Liver (tissue), 9 donors: ENCODE results near the gene BRD4. TPM values are rescaled to one million over a fixed set of nuclear protein-coding genes. Genes with fewer than 3 reads are reported as not detected.

ENCODE experiments used
- DNase-seq: peaks from one replicate; pipeline ENCODE4 v3.0.0-alpha.2; 2017; ENCODE audit warnings: low spot score
- H3K27ac ChIP-seq, 2 donors: one replicate each; pipeline ENCODE4 v1.7.0; 2013; ENCODE audit warnings: inconsistent platforms in 2 of 2, low read length in 2 of 2, control low read depth in 1 of 2, low read depth in 1 of 2, mild to moderate bottlenecking in 1 of 2
- H3K27me3 ChIP-seq, 4 donors: one replicate each; pipeline versions ENCODE4 v1.6.1 to v1.7.0; 2013; ENCODE audit warnings: low read length in 3 of 4, inconsistent platforms in 1 of 4, mild to moderate bottlenecking in 1 of 4, moderate library complexity in 1 of 4; ENCODE audit not compliant: control insufficient read depth in 4 of 4, insufficient read depth in 4 of 4
- H3K36me3 ChIP-seq, 4 donors: one replicate each; pipeline versions ENCODE4 v1.6.1 to v1.7.0; 2013; ENCODE audit warnings: low read length in 3 of 4, mild to moderate bottlenecking in 3 of 4, low read depth in 1 of 4, moderate library complexity in 1 of 4; ENCODE audit not compliant: control insufficient read depth in 4 of 4, insufficient read depth in 3 of 4
- H3K4me1 ChIP-seq, 4 donors: one replicate each; pipeline versions ENCODE4 v1.6.1 to v1.7.0; 2013; ENCODE audit warnings: low read length in 3 of 4, mild to moderate bottlenecking in 3 of 4, moderate library complexity in 1 of 4; ENCODE audit not compliant: control insufficient read depth in 4 of 4, insufficient read depth in 4 of 4
- H3K4me3 ChIP-seq, 3 donors: one replicate each; pipeline versions ENCODE4 v1.6.1 to v1.7.0; 2013; ENCODE audit warnings: low read length in 3 of 3, control low read depth in 1 of 3, low read depth in 1 of 3, mild to moderate bottlenecking in 1 of 3
- H3K9ac ChIP-seq, 2 donors: one replicate each; pipeline ENCODE4 v1.7.0; 2013; ENCODE audit warnings: low read length in 2 of 2, mild to moderate bottlenecking in 2 of 2, moderate library complexity in 2 of 2, control low read depth in 1 of 2, low read depth in 1 of 2
- H3K9me3 ChIP-seq, 4 donors: one replicate each; pipeline versions ENCODE4 v1.6.1 to v1.7.0; 2013; ENCODE audit warnings: low read length in 3 of 4; ENCODE audit not compliant: control insufficient read depth in 4 of 4
- ATF3 ChIP-seq: IDR thresholded peaks from 2 replicates; pipeline ENCODE4 v1.6.1; 2016; ENCODE audit warnings: antibody characterized with exemption
- CTCF ChIP-seq: fragments of 150-350 bp; IDR thresholded peaks from 2 replicates; pipeline ENCODE4 v1.5.1; 2017; ENCODE audit warnings: improper control_type of control experiment, low read depth, low read length; ENCODE audit not compliant: missing input control
- EGR1 ChIP-seq, 2 donors: IDR thresholded peaks; 2 replicates each; pipeline ENCODE4 v1.6.1; 2016 to 2018; ENCODE audit warnings: antibody characterized with exemption in 2 of 2, low read depth in 2 of 2
- FOXA1 ChIP-seq: IDR thresholded peaks from 2 replicates; pipeline ENCODE4 v1.6.1; 2016; ENCODE audit warnings: antibody characterized with exemption
- FOXA2 ChIP-seq: IDR thresholded peaks from 2 replicates; pipeline ENCODE4 v1.6.1; 2016; ENCODE audit warnings: antibody characterized with exemption
- GABPA ChIP-seq, 2 donors: IDR thresholded peaks in 1 of 2; conservative IDR thresholded peaks in 1 of 2; 2 replicates each; pipeline ENCODE4 v1.6.1; 2016; ENCODE audit warnings: antibody characterized with exemption in 2 of 2, mild to moderate bottlenecking in 1 of 2, moderate library complexity in 1 of 2
- HNF4A ChIP-seq, 2 donors: conservative IDR thresholded peaks; 2 replicates each; pipeline ENCODE4 v1.6.1; 2016; ENCODE audit warnings: antibody characterized with exemption in 2 of 2, mild to moderate bottlenecking in 2 of 2
- HNF4G ChIP-seq: IDR thresholded peaks from 2 replicates; pipeline ENCODE4 v1.6.1; 2016; ENCODE audit warnings: antibody characterized with exemption
- JUND ChIP-seq, 2 donors: IDR thresholded peaks; 2 replicates each; pipeline ENCODE4 v1.6.1; 2016; ENCODE audit warnings: antibody characterized with exemption in 2 of 2
- MAX ChIP-seq: IDR thresholded peaks from 2 replicates; pipeline ENCODE4 v1.6.1; 2016; ENCODE audit warnings: antibody characterized with exemption
- RAD21 ChIP-seq, 2 donors: IDR thresholded peaks; 2 replicates each; pipeline ENCODE4 v1.6.1; 2016; ENCODE audit warnings: antibody characterized with exemption in 2 of 2, mild to moderate bottlenecking in 2 of 2
- REST ChIP-seq: IDR thresholded peaks from 2 replicates; pipeline ENCODE4 v1.6.1; 2016; ENCODE audit warnings: antibody characterized with exemption, mild to moderate bottlenecking
- RXRA ChIP-seq, 2 donors: IDR thresholded peaks; 2 replicates each; pipeline ENCODE4 v1.6.1; 2017 to 2018; ENCODE audit warnings: antibody characterized with exemption in 2 of 2, mild to moderate bottlenecking in 1 of 2
- SP1 ChIP-seq: IDR thresholded peaks from 2 replicates; pipeline ENCODE4 v1.6.1; 2018; ENCODE audit warnings: antibody characterized with exemption, mild to moderate bottlenecking
- TAF1 ChIP-seq: conservative IDR thresholded peaks from 2 replicates; pipeline ENCODE4 v1.6.1; 2016; ENCODE audit warnings: antibody characterized with exemption, mild to moderate bottlenecking
- YY1 ChIP-seq: IDR thresholded peaks from 2 replicates; pipeline ENCODE4 v1.6.1; 2016; ENCODE audit warnings: antibody characterized with exemption, mild to moderate bottlenecking
- ZBTB33 ChIP-seq: IDR thresholded peaks from 2 replicates; pipeline ENCODE4 v1.6.1; 2016; ENCODE audit warnings: antibody characterized with exemption
- WGBS: extraction: QIAGEN DNeasy Blood & Tissue Kit; methylation state at CpG from one replicate; pipeline ENCODE4 v1.1.7; 2013; 5-methylcytosine and 5-hydroxymethylcytosine counted together
- polyA plus RNA-seq, 2 donors: library from polyadenylated mRNA; stranded (reverse) in 1 of 2; unstranded in 1 of 2; fragments of 200-250 nt in 1 of 2; fragments of >200 nt in 1 of 2; fragmentation: Nextera tagmentation in 1 of 2; extraction: Ambion mirVana in 1 of 2; gene quantifications; one replicate each; pipeline versions ENCODE4 v1.2.1 to v1.2.3, GENCODE V29; 2013 to 2015
- total RNA-seq, 2 donors: library from RNA; depleted of rRNA; stranded (reverse); fragments of >200 nt; gene quantifications; one replicate each; pipeline ENCODE4 v1.2.3, GENCODE V29; 2014
- donor health status: healthy.
- donor health status: healthy.
- donor health status: healthy.
- donor health status: healthy.
- donor health status: healthy.

Gene BRD4
- total RNA-seq: 10 to 100 TPM; 20.2 to 20.7 TPM
- 10 to 100 TPM; 13.6 to 25.8 TPM for polyA plus RNA-seq

GRCh38 chr19:15332311-15332996 is at the start of gene BRD4:
BRD4 (minus strand) TSS chr19:15332539; CDS start chr19:15273099, 59,440 bp downstream.
- DNase-seq: peak; percentile 83
- Histone ChIP-seq H3K9ac (peak within 1 kb of the TSS; percentile 87 to 97), H3K36me3 (no peaks in the 10 kb centered on the region), H3K4me1 (peaks cover 3 to 27% (median 27%) of the 10 kb centered on the region in 4 donors), H3K27ac (peak within 1 kb of the TSS; percentile 91 to 98), H3K9me3 (no peaks in the 10 kb centered on the region), H3K4me3 (peak within 1 kb of the TSS; percentile 80 to 99 (median 99)), H3K27me3 (no peaks in the 10 kb centered on the region)
- TF ChIP-seq ZBTB33: no peak
- peak in 1 of 2 donors; percentile 18 for TF ChIP-seq EGR1 (IDR thresholded peaks at IDR 0.05; ENCODE audit: low read depth in 2 of 2)
- 2% methylated on average over 81 of the region's 81 CpGs for WGBS

GRCh38 chr19:15381864-15382263 is 49.5 kb upstream of the BRD4 start:
- no peak overlapping the region for H3K4me3 ChIP-seq
- H3K4me1 ChIP-seq: peaks cover 2 to 22% (median 16%) of the 10 kb centered on the region in 4 donors
- no peaks in the 10 kb centered on the region for H3K27me3 ChIP-seq
- no peaks in the 10 kb centered on the region for H3K9me3 ChIP-seq
- no peak for DNase-seq
- WGBS: 97% methylated on average over 6 of the region's 6 CpGs
- peaks cover 0 to 5% (median 3%) of the 10 kb centered on the region in 4 donors for H3K36me3 ChIP-seq
- TF ChIP-seq ZBTB33 (no peak), CTCF (no peak), ATF3 (no peak), GABPA (IDR thresholded peaks at IDR 0.05 in 1 of 2, conservative IDR thresholded peaks at IDR 0.05 in 1 of 2) (no peak), REST (no peak), FOXA1 (no peak), FOXA2 (no peak), MAX (no peak), HNF4G (no peak), RXRA (IDR thresholded peaks at IDR 0.05) (no peak), RAD21 (IDR thresholded peaks at IDR 0.05) (no peak), TAF1 (no peak), YY1 (no peak), JUND (IDR thresholded peaks at IDR 0.05) (no peak), SP1 (no peak), EGR1 (IDR thresholded peaks at IDR 0.05; ENCODE audit: low read depth in 2 of 2) (no peak), HNF4A (conservative IDR thresholded peaks at IDR 0.05) (no peak)
- no peak overlapping the region for H3K9ac ChIP-seq
- H3K27ac ChIP-seq: no peak overlapping the region
